HepG2 (cell line): Measurements from ENCODE around the gene CALML5.
"Not testable (repeated sequence)": the region's sequence is repeated elsewhere in the genome, so short reads cannot be mapped to it uniquely, and the experiment has no call there.

Experiments
- EP300 ChIP-seq, 3 experiments: sonication (generic) in 1 of 3; formaldehyde crosslinking in 1 of 3; IDR thresholded peaks; 2 replicates each; pipeline versions ENCODE4 v1.5.1 to v1.6.1; 2011 to 2020; ENCODE audit warnings: low read depth in 2 of 3, low read length in 2 of 3, borderline replicate concordance in 1 of 3, improper control_type of control experiment in 1 of 3, mild to moderate bottlenecking in 1 of 3, missing genetic modification reagents in 1 of 3, moderate library complexity in 1 of 3
- EZH2 ChIP-seq: conservative IDR thresholded peaks from 2 replicates; pipeline ENCODE4 v1.6.1; 2012; ENCODE audit warnings: mild to moderate bottlenecking, low read depth, low read length, moderate library complexity
- JUN ChIP-seq: sonication (generic); formaldehyde crosslinking; IDR thresholded peaks from 2 replicates; pipeline ENCODE4 v1.4.0; 2020; ENCODE audit warnings: mild to moderate bottlenecking, missing genetic modification reagents
- MXD4 ChIP-seq: IDR thresholded peaks from 2 replicates; pipeline ENCODE4 v1.6.1; 2016; ENCODE audit warnings: mild to moderate bottlenecking, missing biosample characterization, missing genetic modification reagents
- NFYB ChIP-seq: sonication (generic); formaldehyde crosslinking; IDR thresholded peaks from 2 replicates; pipeline ENCODE4 v1.4.0; 2020; ENCODE audit warnings: missing genetic modification reagents
- POGZ ChIP-seq: sonication (generic); formaldehyde crosslinking; IDR thresholded peaks from 2 replicates; pipeline ENCODE4 v1.4.0; 2020; ENCODE audit warnings: mild to moderate bottlenecking, missing genetic modification reagents
- TAF1 ChIP-seq: sonication (generic); formaldehyde crosslinking; IDR thresholded peaks from 2 replicates; pipeline ENCODE4 v1.4.0; 2020; ENCODE audit warnings: missing genetic modification reagents
- YY1 ChIP-seq: IDR thresholded peaks from 2 replicates; pipeline ENCODE4 v1.6.1; 2011; ENCODE audit warnings: low read length, low read depth, moderate library complexity, mild to moderate bottlenecking; ENCODE audit not compliant: insufficient read depth, insufficient replicate concordance
- ZNF431 ChIP-seq: sonication (generic); formaldehyde crosslinking; IDR thresholded peaks from 2 replicates; pipeline ENCODE4 v1.9.0; 2022; ENCODE audit warnings: missing genetic modification reagents, low read depth, mild to moderate bottlenecking, borderline replicate concordance
- ZNF547 ChIP-seq: sonication (generic); formaldehyde crosslinking; IDR thresholded peaks from 2 replicates; pipeline ENCODE4 v1.5.1; 2020; ENCODE audit warnings: mild to moderate bottlenecking, missing genetic modification reagents
- TF ChIP-seq, protein P1 (sequence below): sonication (generic); formaldehyde crosslinking; IDR thresholded peaks from 2 replicates; pipeline ENCODE4 v1.5.0; 2020; ENCODE audit warnings: mild to moderate bottlenecking, missing genetic modification reagents, moderate library complexity
- TF ChIP-seq, protein P2 (sequence below), 2 experiments: sonication (generic) in 1 of 2; formaldehyde crosslinking in 1 of 2; IDR thresholded peaks; 2 replicates each; pipeline versions ENCODE4 v1.5.1 to v1.6.1; 2011 to 2020; ENCODE audit warnings: borderline replicate concordance in 1 of 2, low read depth in 1 of 2, low read length in 1 of 2, mild to moderate bottlenecking in 1 of 2, missing genetic modification reagents in 1 of 2, moderate library complexity in 1 of 2
- TF ChIP-seq, protein P3 (sequence below): sonication (generic); formaldehyde crosslinking; IDR thresholded peaks from 2 replicates; pipeline ENCODE4 v1.4.0; 2020; ENCODE audit warnings: low read depth, missing genetic modification reagents

DNA sequence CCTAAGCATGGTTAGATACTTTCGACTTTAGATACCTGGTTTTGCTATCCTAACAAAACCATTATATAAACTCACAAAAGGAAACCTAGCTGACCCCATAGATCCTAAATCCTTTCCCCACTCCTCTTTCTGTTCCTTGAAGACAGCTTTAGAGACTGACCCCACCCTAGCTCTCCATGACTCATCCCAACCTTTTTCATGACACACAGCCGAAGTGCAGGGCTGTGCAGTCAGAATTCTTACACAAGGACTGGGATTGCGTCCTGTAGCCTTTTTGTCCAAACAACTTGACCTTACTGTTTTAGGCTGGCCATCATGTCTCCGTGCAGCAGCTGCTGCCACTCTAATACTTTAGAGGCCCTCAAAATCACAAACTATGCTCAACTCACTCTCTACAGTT, 24.7 kb downstream of the CALML5 start:
- TF ChIP-seq POGZ (CRISPR knock-in tag); JUN (CRISPR knock-in tag); EP300 (IDR thresholded peaks at IDR 0.05; ENCODE audit: low read depth in 2 of 2, low read length in 2 of 2); EP300 (CRISPR knock-in tag; IDR thresholded peaks at IDR 0.05; ENCODE audit: borderline replicate concordance); EZH2; MXD4 (CRISPR knock-in tag); YY1; ZNF547; ZNF431 (CRISPR knock-in tag); NFYB; TAF1 (CRISPR knock-in tag): not testable (repeated sequence)
- TF ChIP-seq, protein P1, sequence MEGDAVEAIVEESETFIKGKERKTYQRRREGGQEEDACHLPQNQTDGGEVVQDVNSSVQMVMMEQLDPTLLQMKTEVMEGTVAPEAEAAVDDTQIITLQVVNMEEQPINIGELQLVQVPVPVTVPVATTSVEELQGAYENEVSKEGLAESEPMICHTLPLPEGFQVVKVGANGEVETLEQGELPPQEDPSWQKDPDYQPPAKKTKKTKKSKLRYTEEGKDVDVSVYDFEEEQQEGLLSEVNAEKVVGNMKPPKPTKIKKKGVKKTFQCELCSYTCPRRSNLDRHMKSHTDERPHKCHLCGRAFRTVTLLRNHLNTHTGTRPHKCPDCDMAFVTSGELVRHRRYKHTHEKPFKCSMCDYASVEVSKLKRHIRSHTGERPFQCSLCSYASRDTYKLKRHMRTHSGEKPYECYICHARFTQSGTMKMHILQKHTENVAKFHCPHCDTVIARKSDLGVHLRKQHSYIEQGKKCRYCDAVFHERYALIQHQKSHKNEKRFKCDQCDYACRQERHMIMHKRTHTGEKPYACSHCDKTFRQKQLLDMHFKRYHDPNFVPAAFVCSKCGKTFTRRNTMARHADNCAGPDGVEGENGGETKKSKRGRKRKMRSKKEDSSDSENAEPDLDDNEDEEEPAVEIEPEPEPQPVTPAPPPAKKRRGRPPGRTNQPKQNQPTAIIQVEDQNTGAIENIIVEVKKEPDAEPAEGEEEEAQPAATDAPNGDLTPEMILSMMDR = not testable (repeated sequence)
- TF ChIP-seq, protein P2, sequence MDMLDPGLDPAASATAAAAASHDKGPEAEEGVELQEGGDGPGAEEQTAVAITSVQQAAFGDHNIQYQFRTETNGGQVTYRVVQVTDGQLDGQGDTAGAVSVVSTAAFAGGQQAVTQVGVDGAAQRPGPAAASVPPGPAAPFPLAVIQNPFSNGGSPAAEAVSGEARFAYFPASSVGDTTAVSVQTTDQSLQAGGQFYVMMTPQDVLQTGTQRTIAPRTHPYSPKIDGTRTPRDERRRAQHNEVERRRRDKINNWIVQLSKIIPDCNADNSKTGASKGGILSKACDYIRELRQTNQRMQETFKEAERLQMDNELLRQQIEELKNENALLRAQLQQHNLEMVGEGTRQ (IDR thresholded peaks at IDR 0.05; ENCODE audit: low read depth, low read length) = not testable (repeated sequence)
- TF ChIP-seq, protein P2 (CRISPR knock-in tag; IDR thresholded peaks at IDR 0.05; ENCODE audit: borderline replicate concordance) = not testable (repeated sequence)
- TF ChIP-seq, protein P3, sequence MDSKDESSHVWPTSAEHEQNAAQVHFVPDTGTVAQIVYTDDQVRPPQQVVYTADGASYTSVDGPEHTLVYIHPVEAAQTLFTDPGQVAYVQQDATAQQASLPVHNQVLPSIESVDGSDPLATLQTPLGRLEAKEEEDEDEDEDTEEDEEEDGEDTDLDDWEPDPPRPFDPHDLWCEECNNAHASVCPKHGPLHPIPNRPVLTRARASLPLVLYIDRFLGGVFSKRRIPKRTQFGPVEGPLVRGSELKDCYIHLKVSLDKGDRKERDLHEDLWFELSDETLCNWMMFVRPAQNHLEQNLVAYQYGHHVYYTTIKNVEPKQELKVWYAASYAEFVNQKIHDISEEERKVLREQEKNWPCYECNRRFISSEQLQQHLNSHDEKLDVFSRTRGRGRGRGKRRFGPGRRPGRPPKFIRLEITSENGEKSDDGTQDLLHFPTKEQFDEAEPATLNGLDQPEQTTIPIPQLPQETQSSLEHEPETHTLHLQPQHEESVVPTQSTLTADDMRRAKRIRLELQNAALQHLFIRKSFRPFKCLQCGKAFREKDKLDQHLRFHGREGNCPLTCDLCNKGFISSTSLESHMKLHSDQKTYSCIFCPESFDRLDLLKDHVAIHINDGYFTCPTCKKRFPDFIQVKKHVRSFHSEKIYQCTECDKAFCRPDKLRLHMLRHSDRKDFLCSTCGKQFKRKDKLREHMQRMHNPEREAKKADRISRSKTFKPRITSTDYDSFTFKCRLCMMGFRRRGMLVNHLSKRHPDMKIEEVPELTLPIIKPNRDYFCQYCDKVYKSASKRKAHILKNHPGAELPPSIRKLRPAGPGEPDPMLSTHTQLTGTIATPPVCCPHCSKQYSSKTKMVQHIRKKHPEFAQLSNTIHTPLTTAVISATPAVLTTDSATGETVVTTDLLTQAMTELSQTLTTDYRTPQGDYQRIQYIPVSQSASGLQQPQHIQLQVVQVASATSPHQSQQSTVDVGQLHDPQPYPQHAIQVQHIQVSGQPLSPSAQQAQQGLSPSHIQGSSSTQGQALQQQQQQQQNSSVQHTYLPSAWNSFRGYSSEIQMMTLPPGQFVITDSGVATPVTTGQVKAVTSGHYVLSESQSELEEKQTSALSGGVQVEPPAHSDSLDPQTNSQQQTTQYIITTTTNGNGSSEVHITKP (CRISPR knock-in tag) = not testable (repeated sequence)
